ENCODE results near the gene MMP28.

Gene MMP28

DNA sequence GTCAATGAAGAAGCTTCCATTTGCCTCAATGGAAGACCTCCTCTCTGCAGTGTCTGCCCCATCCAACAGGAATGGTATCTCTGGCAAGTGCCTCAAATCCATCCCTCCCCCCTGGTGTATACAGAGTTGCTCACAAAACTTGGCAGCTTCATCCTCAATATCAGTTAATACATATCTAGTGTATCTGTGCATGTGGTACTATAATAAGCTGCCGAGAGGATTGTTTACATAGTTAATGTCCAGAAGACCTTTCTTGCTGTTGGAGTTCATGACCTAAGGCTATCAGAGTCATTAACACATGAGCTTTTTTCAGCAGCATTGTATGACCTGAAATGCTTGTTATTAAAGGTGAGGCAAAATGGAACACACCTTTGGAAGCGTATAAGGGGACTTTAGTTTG is 78.0 kb downstream of the MMP28 start:
- Histone ChIP-seq H3K9me3 (replicated peaks; ENCODE audit: insufficient read depth, low read length) (no peaks in the 10 kb centered on the region), H3K9ac (ENCODE audit: low read length) (no peak overlapping the region), H3K79me2 (ENCODE audit: low read length) (no peaks in the 10 kb centered on the region), H3K36me3 (replicated peaks; ENCODE audit: insufficient read depth, low read length) (no peaks in the 10 kb centered on the region), H3K4me1 (ENCODE audit: low read length) (peaks cover 13% of the 10 kb centered on the region), H3K4me3 (ENCODE audit: low read length) (no peak overlapping the region), H3K27me3 (replicated peaks; ENCODE audit: insufficient read depth, low read length) (no peaks in the 10 kb centered on the region), H2AFZ (ENCODE audit: low read length) (no peak overlapping the region), H3F3A (ENCODE audit: insufficient read depth, low read length) (no peaks in the 10 kb centered on the region), H4K20me1 (ENCODE audit: insufficient read depth, low read length) (no peaks in the 10 kb centered on the region), H3K27ac (ENCODE audit: low read length) (no peak overlapping the region), H3K9me2 (replicated peaks; ENCODE audit: insufficient read depth, low read length) (no peaks in the 10 kb centered on the region), H3K4me2 (ENCODE audit: low read depth, low read length) (no peak overlapping the region)
- no peak for TF ChIP-seq EZH2 (optimal IDR thresholded peaks at IDR 0.05; ENCODE audit: low read depth, low read length)
- no peak for TF ChIP-seq CTCF (IDR thresholded peaks at IDR 0.05; ENCODE audit: low read length)
- no peak for TF ChIP-seq EZH2phosphoT487 (IDR thresholded peaks at IDR 0.05; ENCODE audit: low read length)
- DNase-seq: no peak

DNA sequence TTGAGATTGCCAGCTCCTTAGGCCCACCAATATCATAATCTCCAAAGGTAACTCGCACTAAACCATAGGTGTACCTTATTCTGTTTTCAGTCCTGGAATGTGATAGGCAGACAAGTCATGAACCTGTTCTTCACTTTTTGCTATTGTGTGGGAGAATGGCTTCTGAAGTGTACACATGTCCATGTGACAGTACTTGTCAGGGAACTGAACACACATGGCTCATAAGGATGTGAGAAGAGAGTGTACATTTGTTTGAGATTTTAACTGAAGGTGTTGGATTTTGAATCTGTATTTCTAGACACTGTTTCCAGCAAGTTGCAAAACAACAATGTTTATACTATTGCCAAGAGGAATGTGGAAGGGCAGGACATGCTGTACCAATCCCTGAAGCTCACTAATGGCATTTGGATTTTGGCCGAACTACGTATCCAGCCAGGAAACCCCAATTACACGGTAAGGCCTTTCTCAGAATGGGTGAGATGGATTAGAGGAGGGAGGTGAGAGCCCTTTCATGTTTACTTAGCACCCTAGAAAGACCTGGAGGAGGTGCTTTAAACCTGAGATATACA is 78.5 kb downstream of the MMP28 start:
- Histone ChIP-seq H3K79me2 (ENCODE audit: low read length) (no peaks in the 10 kb centered on the region), H3K27me3 (replicated peaks; ENCODE audit: insufficient read depth, low read length) (no peaks in the 10 kb centered on the region), H4K20me1 (ENCODE audit: insufficient read depth, low read length) (no peaks in the 10 kb centered on the region), H3K36me3 (replicated peaks; ENCODE audit: insufficient read depth, low read length) (no peaks in the 10 kb centered on the region), H3K4me1 (ENCODE audit: low read length) (peaks cover 13% of the 10 kb centered on the region), H3K9ac (ENCODE audit: low read length) (no peak overlapping the region), H3K4me2 (ENCODE audit: low read depth, low read length) (no peak overlapping the region), H3K4me3 (ENCODE audit: low read length) (no peak overlapping the region), H3K27ac (ENCODE audit: low read length) (no peak overlapping the region), H3K9me3 (replicated peaks; ENCODE audit: insufficient read depth, low read length) (no peaks in the 10 kb centered on the region), H2AFZ (ENCODE audit: low read length) (no peak overlapping the region), H3F3A (ENCODE audit: insufficient read depth, low read length) (no peaks in the 10 kb centered on the region), H3K9me2 (replicated peaks; ENCODE audit: insufficient read depth, low read length) (no peaks in the 10 kb centered on the region)
- DNase-seq: no peak
- no peak for TF ChIP-seq EZH2phosphoT487 (IDR thresholded peaks at IDR 0.05; ENCODE audit: low read length)

GRCh38 chr17:35716173-35716572 is 79.3 kb downstream of the MMP28 start:
- Histone ChIP-seq H3K27ac (ENCODE audit: low read length) (no peak overlapping the region), H3K4me3 (ENCODE audit: low read length) (no peak overlapping the region), H3K9ac (ENCODE audit: low read length) (no peak overlapping the region), H2AFZ (ENCODE audit: low read length) (no peak overlapping the region), H3K9me3 (replicated peaks; ENCODE audit: insufficient read depth, low read length) (no peaks in the 10 kb centered on the region), H3K9me2 (replicated peaks; ENCODE audit: insufficient read depth, low read length) (no peaks in the 10 kb centered on the region), H3K79me2 (ENCODE audit: low read length) (no peaks in the 10 kb centered on the region), H3K36me3 (replicated peaks; ENCODE audit: insufficient read depth, low read length) (no peaks in the 10 kb centered on the region), H3K4me1 (ENCODE audit: low read length) (peaks cover 13% of the 10 kb centered on the region), H3K27me3 (replicated peaks; ENCODE audit: insufficient read depth, low read length) (no peaks in the 10 kb centered on the region), H3K4me2 (ENCODE audit: low read depth, low read length) (no peak overlapping the region), H3F3A (ENCODE audit: insufficient read depth, low read length) (no peaks in the 10 kb centered on the region), H4K20me1 (ENCODE audit: insufficient read depth, low read length) (no peaks in the 10 kb centered on the region)
- TF ChIP-seq EZH2 (optimal IDR thresholded peaks at IDR 0.05; ENCODE audit: low read depth, low read length) (no peak), EZH2phosphoT487 (IDR thresholded peaks at IDR 0.05; ENCODE audit: low read length) (no peak), CTCF (IDR thresholded peaks at IDR 0.05; ENCODE audit: low read length) (no peak)
- no peak for DNase-seq
